HEK293 (cell line): ENCODE results near the gene METTL25.

Source experiments
- CTCF ChIA-PET: fragments of 350-600 bp; formaldehyde crosslinking; extraction: SDS; loops from one replicate; lab custom pipeline; 2021; ENCODE audit warnings: antibody characterized with exemption; lab: Yijun Ruan, JAX
- POLR2A ChIA-PET: fragments of 300-600 bp; formaldehyde crosslinking; extraction: SDS; loops from one replicate; lab custom pipeline; 2020; ENCODE audit warnings: antibody characterized with exemption, inconsistent platforms; lab: Yijun Ruan, JAX
- H3K27ac ChIP-seq: fragments of 200-500 bp; sonication (Bioruptor generic); 2 replicates; pipeline ENCODE4 v1.5.1; 2014; ENCODE audit warnings: low read depth, low read length, control low read depth, inconsistent platforms; ENCODE audit errors: extremely low read depth
- H3K36me3 ChIP-seq, 2 experiments: fragments of 200-500 bp in 1 of 2; sonication (Bioruptor generic) in 1 of 2; 1 replicate in 1 of 2; 2 replicates in 1 of 2; pipeline ENCODE4 v1.5.1; 2014 to 2017; ENCODE audit warnings: inconsistent platforms in 2 of 2, low read length in 2 of 2; ENCODE audit not compliant: control insufficient read depth in 2 of 2, insufficient read depth in 1 of 2
- H3K4me1 ChIP-seq: fragments of 200-500 bp; sonication (Bioruptor generic); 2 replicates; pipeline ENCODE4 v1.5.1; 2014; ENCODE audit warnings: mild to moderate bottlenecking, low read length, inconsistent platforms; ENCODE audit not compliant: control insufficient read depth, insufficient read depth
- H3K4me3 ChIP-seq: 2 replicates; pipeline ENCODE4 v1.5.1; 2011; ENCODE audit warnings: low read depth, mild to moderate bottlenecking, control low read depth, low read length, moderate library complexity
- H3K9me3 ChIP-seq: fragments of 200-500 bp; sonication (Bioruptor generic); 2 replicates; pipeline ENCODE4 v1.5.1; 2014; ENCODE audit warnings: low read depth, low read length, inconsistent platforms; ENCODE audit not compliant: control insufficient read depth, insufficient read depth
- GLI2 ChIP-seq: fragments of 450-650 bp; formaldehyde crosslinking; IDR thresholded peaks from 2 replicates; pipeline ENCODE4; 2017; ENCODE audit warnings: missing biosample characterization, missing genetic modification characterization, low read depth, borderline replicate concordance
- KLF10 ChIP-seq: fragments of 450-650 bp; IDR thresholded peaks from 2 replicates; pipeline ENCODE4 v1.5.1; 2018; ENCODE audit warnings: missing biosample characterization, mild to moderate bottlenecking, missing genetic modification characterization
- OVOL3 ChIP-seq: fragments of 450-650 bp; formaldehyde crosslinking; IDR thresholded peaks from 2 replicates; pipeline ENCODE4 v1.5.1; 2016; ENCODE audit warnings: missing biosample characterization, missing genetic modification characterization
- PRDM10 ChIP-seq: fragments of 450-650 bp; formaldehyde crosslinking; IDR thresholded peaks from 2 replicates; pipeline ENCODE4 v1.5.1; 2016; ENCODE audit warnings: missing biosample characterization, missing genetic modification characterization
- SCRT1 ChIP-seq: fragments of 450-650 bp; formaldehyde crosslinking; IDR thresholded peaks from 2 replicates; pipeline ENCODE4 v1.5.1; 2016; ENCODE audit warnings: missing biosample characterization, missing genetic modification characterization, borderline replicate concordance
- SCRT2 ChIP-seq: fragments of 450-650 bp; formaldehyde crosslinking; IDR thresholded peaks from 2 replicates; pipeline ENCODE4 v1.5.1; 2016; ENCODE audit warnings: missing biosample characterization, missing genetic modification characterization
- YY2 ChIP-seq: fragments of 450-650 bp; formaldehyde crosslinking; IDR thresholded peaks from 2 replicates; pipeline ENCODE4 v1.5.1; 2016; ENCODE audit warnings: missing biosample characterization, missing genetic modification characterization
- ZBTB10 ChIP-seq: fragments of 450-650 bp; formaldehyde crosslinking; IDR thresholded peaks from 2 replicates; pipeline ENCODE4 v1.5.1; 2016; ENCODE audit warnings: missing biosample characterization, missing genetic modification characterization
- ZBTB17 ChIP-seq: fragments of 450-650 bp; formaldehyde crosslinking; IDR thresholded peaks from 2 replicates; pipeline ENCODE4 v1.5.1; 2016; ENCODE audit warnings: missing biosample characterization, missing genetic modification characterization
- ZNF175 ChIP-seq: fragments of 450-650 bp; formaldehyde crosslinking; IDR thresholded peaks from 2 replicates; pipeline ENCODE4 v1.5.1; 2016; ENCODE audit warnings: missing biosample characterization, missing genetic modification characterization
- ZNF24 ChIP-seq: fragments of 450-650 bp; formaldehyde crosslinking; IDR thresholded peaks from 2 replicates; pipeline ENCODE4 v1.5.1; 2016; ENCODE audit warnings: missing biosample characterization, missing genetic modification characterization
- ZNF248 ChIP-seq: fragments of 450-650 bp; formaldehyde crosslinking; IDR thresholded peaks from 2 replicates; pipeline ENCODE4 v1.5.1; 2017; ENCODE audit warnings: missing biosample characterization, missing genetic modification characterization
- ZNF280D ChIP-seq: fragments of 450-650 bp; formaldehyde crosslinking; IDR thresholded peaks from 2 replicates; pipeline ENCODE4 v1.5.1; 2016; ENCODE audit warnings: missing biosample characterization, missing genetic modification characterization
- ZNF37A ChIP-seq: fragments of 450-650 bp; IDR thresholded peaks from 2 replicates; pipeline ENCODE4 v1.5.1; 2018; ENCODE audit warnings: missing biosample characterization, missing genetic modification characterization
- ZNF548 ChIP-seq: fragments of 450-650 bp; formaldehyde crosslinking; IDR thresholded peaks from 2 replicates; pipeline ENCODE4 v1.5.1; 2016; ENCODE audit warnings: missing biosample characterization, missing genetic modification characterization
- ZNF561 ChIP-seq: fragments of 450-650 bp; IDR thresholded peaks from 2 replicates; pipeline ENCODE4 v1.5.1; 2018; ENCODE audit warnings: missing biosample characterization, missing genetic modification characterization, borderline replicate concordance
- ZNF585B ChIP-seq: fragments of 450-650 bp; formaldehyde crosslinking; IDR thresholded peaks from 2 replicates; pipeline ENCODE4 v1.5.1; 2016; ENCODE audit warnings: missing biosample characterization, missing genetic modification characterization
- ZNF600 ChIP-seq: fragments of 450-650 bp; formaldehyde crosslinking; IDR thresholded peaks from 2 replicates; pipeline ENCODE4 v1.5.1; 2016; ENCODE audit warnings: missing biosample characterization, missing genetic modification characterization
- ZNF785 ChIP-seq: fragments of 450-650 bp; formaldehyde crosslinking; IDR thresholded peaks from 2 replicates; pipeline ENCODE4 v1.5.1; 2016; ENCODE audit warnings: missing biosample characterization, missing genetic modification characterization
- ZSCAN23 ChIP-seq: fragments of 450-650 bp; formaldehyde crosslinking; IDR thresholded peaks from 2 replicates; pipeline ENCODE4 v1.5.1; 2016; ENCODE audit warnings: missing biosample characterization, missing genetic modification characterization
- TF ChIP-seq, protein P1 (sequence below): fragments of 450-650 bp; formaldehyde crosslinking; IDR thresholded peaks from 2 replicates; pipeline ENCODE4 v1.5.1; 2017; ENCODE audit warnings: missing biosample characterization, missing genetic modification characterization
- TF ChIP-seq, protein P2 (sequence below): fragments of 450-650 bp; formaldehyde crosslinking; IDR thresholded peaks from 2 replicates; pipeline ENCODE4 v1.5.1; 2017; ENCODE audit warnings: missing biosample characterization, missing genetic modification characterization

Gene METTL25

DNA sequence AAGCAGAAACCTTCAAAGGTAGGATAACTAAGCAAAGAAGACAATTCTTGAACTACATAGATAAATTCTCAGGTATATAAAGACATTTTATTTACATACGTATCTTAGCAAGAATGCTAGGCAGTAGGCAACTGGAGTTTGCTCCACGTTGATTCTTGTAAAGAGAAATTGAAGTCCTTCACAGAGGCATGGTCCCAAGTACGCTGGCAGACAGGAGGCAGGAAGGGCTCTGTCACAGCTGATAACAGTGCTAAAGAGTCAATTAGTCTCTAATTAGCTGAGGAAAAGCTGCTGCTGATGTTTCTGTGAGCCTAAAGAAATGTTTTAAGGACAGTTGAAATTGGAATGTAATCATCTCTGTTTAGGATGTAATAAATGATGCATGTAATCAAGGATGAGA, 146.8 kb downstream of the METTL25 start:
- no peak overlapping the region for H3K27ac ChIP-seq
- ChIA-PET POLR2A (no interaction called here), CTCF (interaction anchor here (1.4 kb wide), 1 partner anchor 11 kb away, joined by 3 read pairs; no protein-coding TSS in a partner anchor)
- no peak overlapping the region for H3K4me3 ChIP-seq
- H3K4me1 ChIP-seq, result no peaks in the 10 kb centered on the region
- H3K9me3 ChIP-seq, result no peaks in the 10 kb centered on the region
- TF ChIP-seq GLI2 (tag by site-specific recombination) (no peak), ZNF24 (tag by site-specific recombination) (no peak), ZSCAN23 (no peak), SCRT1 (tag by site-specific recombination) (no peak)
- TF ChIP-seq, protein P1, sequence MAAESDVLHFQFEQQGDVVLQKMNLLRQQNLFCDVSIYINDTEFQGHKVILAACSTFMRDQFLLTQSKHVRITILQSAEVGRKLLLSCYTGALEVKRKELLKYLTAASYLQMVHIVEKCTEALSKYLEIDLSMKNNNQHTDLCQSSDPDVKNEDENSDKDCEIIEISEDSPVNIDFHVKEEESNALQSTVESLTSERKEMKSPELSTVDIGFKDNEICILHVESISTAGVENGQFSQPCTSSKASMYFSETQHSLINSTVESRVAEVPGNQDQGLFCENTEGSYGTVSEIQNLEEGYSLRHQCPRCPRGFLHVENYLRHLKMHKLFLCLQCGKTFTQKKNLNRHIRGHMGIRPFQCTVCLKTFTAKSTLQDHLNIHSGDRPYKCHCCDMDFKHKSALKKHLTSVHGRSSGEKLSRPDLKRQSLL (tag by site-specific recombination), result no peak
- no peaks in the 10 kb centered on the region for H3K36me3 ChIP-seq

DNA sequence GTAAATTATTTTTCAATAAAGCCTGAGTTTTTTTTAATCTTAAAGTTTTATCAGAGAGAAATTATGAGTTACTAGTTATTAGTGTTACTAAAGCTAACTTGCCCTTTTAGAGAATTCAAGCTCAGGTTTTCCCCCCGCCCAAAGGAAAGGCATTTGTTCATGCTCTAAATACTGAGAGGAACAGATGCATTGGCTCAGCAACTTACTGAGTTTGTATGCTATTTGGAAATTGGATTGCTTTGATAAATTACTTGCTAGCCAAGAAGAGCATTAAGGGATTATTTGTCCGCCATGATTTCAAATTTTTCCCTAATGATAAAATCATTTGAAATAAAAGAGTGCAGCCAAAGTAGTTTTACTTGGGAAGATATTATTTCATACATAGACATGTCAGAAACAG, 149.4 kb downstream of the METTL25 start:
- ChIA-PET POLR2A (no interaction called here), CTCF (no interaction called here)
- Histone ChIP-seq H3K27ac (no peak overlapping the region), H3K9me3 (no peaks in the 10 kb centered on the region), H3K4me3 (no peak overlapping the region), H3K36me3 (no peaks in the 10 kb centered on the region), H3K4me1 (no peaks in the 10 kb centered on the region)
- TF ChIP-seq ZNF280D (tag by site-specific recombination) (no peak), OVOL3 (tag by site-specific recombination) (no peak), ZBTB10 (no peak), ZNF785 (tag by site-specific recombination) (no peak)

DNA sequence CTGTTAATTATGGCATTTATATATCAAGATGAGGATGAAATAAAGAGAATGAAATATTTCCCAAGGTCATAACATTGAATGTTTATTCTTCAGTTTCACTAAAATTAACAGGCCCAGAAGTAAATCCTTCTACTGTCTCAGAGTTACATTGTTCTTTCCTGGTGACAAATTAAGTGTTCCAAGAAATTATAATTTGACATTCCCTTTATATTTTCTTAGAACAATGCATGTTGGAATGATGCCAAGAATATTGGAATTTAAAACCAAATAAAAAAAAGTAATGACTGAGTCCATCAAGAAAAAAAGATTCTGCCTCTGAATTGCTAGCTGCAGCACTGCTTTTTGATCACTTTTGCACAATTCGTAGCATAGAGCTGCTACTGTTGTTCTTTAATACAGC, 152.1 kb downstream of the METTL25 start:
- POLR2A ChIA-PET, result no interaction called here
- Histone ChIP-seq H3K9me3 (no peaks in the 10 kb centered on the region), H3K36me3 (no peaks in the 10 kb centered on the region), H3K4me3 (no peak overlapping the region), H3K4me1 (no peaks in the 10 kb centered on the region), H3K27ac (no peak overlapping the region)
- CTCF ChIA-PET, result no interaction called here
- TF ChIP-seq ZNF561 (tag by site-specific recombination) (no peak), PRDM10 (no peak), ZNF175 (no peak), ZBTB17 (tag by site-specific recombination) (no peak), KLF10 (no peak), ZNF37A (tag by site-specific recombination) (no peak), ZNF248 (no peak), ZNF600 (no peak), SCRT2 (tag by site-specific recombination) (no peak), YY2 (tag by site-specific recombination) (no peak), ZNF548 (tag by site-specific recombination) (no peak), ZNF585B (tag by site-specific recombination) (no peak)
- TF ChIP-seq, protein P2, sequence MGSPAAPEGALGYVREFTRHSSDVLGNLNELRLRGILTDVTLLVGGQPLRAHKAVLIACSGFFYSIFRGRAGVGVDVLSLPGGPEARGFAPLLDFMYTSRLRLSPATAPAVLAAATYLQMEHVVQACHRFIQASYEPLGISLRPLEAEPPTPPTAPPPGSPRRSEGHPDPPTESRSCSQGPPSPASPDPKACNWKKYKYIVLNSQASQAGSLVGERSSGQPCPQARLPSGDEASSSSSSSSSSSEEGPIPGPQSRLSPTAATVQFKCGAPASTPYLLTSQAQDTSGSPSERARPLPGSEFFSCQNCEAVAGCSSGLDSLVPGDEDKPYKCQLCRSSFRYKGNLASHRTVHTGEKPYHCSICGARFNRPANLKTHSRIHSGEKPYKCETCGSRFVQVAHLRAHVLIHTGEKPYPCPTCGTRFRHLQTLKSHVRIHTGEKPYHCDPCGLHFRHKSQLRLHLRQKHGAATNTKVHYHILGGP, result no peak
